Esophagus (tissue), 2 donors: ENCODE data around the gene CSTPP1. TPM values are rescaled to one million over a fixed set of nuclear protein-coding genes. Genes with fewer than 3 reads are reported as not detected.

Experiments
- H3K27ac ChIP-seq, 2 donors: one replicate each; pipeline ENCODE4 v1.5.1; 2013; ENCODE audit warnings: low read depth in 2 of 2, mild to moderate bottlenecking in 2 of 2, inconsistent platforms in 1 of 2, low read length in 1 of 2, moderate library complexity in 1 of 2
- H3K27me3 ChIP-seq, 2 donors: one replicate each; pipeline ENCODE4 v1.6.1; 2013; ENCODE audit warnings: low read length in 2 of 2, control low read depth in 1 of 2, mild to moderate bottlenecking in 1 of 2; ENCODE audit not compliant: insufficient read depth in 2 of 2, control insufficient read depth in 1 of 2
- H3K36me3 ChIP-seq, 2 donors: one replicate each; pipeline ENCODE4 v1.6.1; 2013; ENCODE audit warnings: low read length in 1 of 2; ENCODE audit not compliant: control insufficient read depth in 2 of 2, insufficient read depth in 2 of 2
- H3K4me1 ChIP-seq, 2 donors: one replicate each; pipeline ENCODE4 v1.6.1; 2013; ENCODE audit warnings: low read length in 1 of 2; ENCODE audit not compliant: control insufficient read depth in 2 of 2, insufficient read depth in 2 of 2
- H3K4me3 ChIP-seq, 2 donors: one replicate each; pipeline ENCODE4 v1.5.1; 2013; ENCODE audit warnings: low read length in 2 of 2, mild to moderate bottlenecking in 2 of 2, low read depth in 1 of 2, moderate library complexity in 1 of 2
- H3K9me3 ChIP-seq, 2 donors: one replicate each; pipeline ENCODE4 v1.6.1; 2013; ENCODE audit warnings: mild to moderate bottlenecking in 2 of 2, low read depth in 1 of 2, low read length in 1 of 2, moderate library complexity in 1 of 2; ENCODE audit not compliant: control insufficient read depth in 2 of 2, insufficient read depth in 1 of 2
- WGBS, 2 donors: extraction: QIAGEN DNeasy Blood & Tissue Kit; methylation state at CpG; one replicate each; pipeline ENCODE4 v1.1.7; 2013; 5-methylcytosine and 5-hydroxymethylcytosine counted together
- polyA plus RNA-seq, 2 donors: library from polyadenylated mRNA; stranded (reverse); fragments of 200-250 nt; gene quantifications; one replicate each; pipeline ENCODE4 v1.2.3, GENCODE V29; 2013
- donor health status: healthy with polysubstance abuse.
- donor health status: Bipolar disorder and iron deficiency.

The CSTPP1 gene
- polyA plus RNA-seq, 2 donors = 8.3 to 13.0 TPM

GRCh38 chr11:46999217-46999616, 62.7 kb downstream of the CSTPP1 start:
- H3K4me1 ChIP-seq = no peaks in the 10 kb centered on the region
- H3K27me3 ChIP-seq = no peaks in the 10 kb centered on the region
- no peak overlapping the region for H3K27ac ChIP-seq
- no peak overlapping the region for H3K4me3 ChIP-seq
- H3K36me3 ChIP-seq = no peaks in the 10 kb centered on the region
- H3K9me3 ChIP-seq = no peaks in the 10 kb centered on the region

- Histone ChIP-seq H3K4me3 (no peak overlapping the region), H3K9me3 (no peaks in the 10 kb centered on the region), H3K27ac (no peak overlapping the region), H3K36me3 (no peaks in the 10 kb centered on the region), H3K4me1 (no peaks in the 10 kb centered on the region), H3K27me3 (no peaks in the 10 kb centered on the region)
- 89 to 91% methylated on average over 2 of the region's 2 CpGs for WGBS, 2 donors
Observed at GRCh38 chr11:47000033-47000432, 63.5 kb downstream of the CSTPP1 start.

DNA sequence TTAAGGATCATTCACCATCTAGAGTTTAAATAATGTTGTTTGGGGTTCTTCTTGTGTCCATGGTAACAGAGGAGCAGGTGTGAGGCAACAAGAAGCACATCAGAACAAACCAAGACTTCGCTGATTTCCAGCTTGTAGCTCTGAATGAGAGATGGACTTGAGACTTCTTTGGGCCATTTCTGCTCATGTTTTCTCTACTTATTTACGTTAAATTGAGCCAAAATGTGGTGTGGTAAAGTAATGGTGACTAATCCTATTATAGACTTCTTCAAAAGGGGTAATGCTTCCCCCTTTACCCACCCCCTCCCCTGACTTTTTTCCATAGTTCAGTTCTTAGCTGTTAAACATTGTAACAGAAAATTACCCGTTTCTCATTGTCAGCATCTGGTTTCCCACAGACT, 65.2 kb downstream of the CSTPP1 start:
- Histone ChIP-seq H3K36me3 (no peaks in the 10 kb centered on the region), H3K27me3 (no peaks in the 10 kb centered on the region), H3K27ac (no peak overlapping the region), H3K9me3 (no peaks in the 10 kb centered on the region), H3K4me3 (no peak overlapping the region), H3K4me1 (no peaks in the 10 kb centered on the region)
- 69 to 72% methylated on average over 3 of the region's 3 CpGs for WGBS, 2 donors

- WGBS, 2 donors = 46 to 55% methylated on average over 1 of the region's 1 CpG
- Histone ChIP-seq H3K4me1 (no peaks in the 10 kb centered on the region), H3K36me3 (no peaks in the 10 kb centered on the region), H3K27ac (no peak overlapping the region), H3K27me3 (no peaks in the 10 kb centered on the region), H3K9me3 (no peaks in the 10 kb centered on the region), H3K4me3 (no peak overlapping the region)
Observed at GRCh38 chr11:47002390-47002789, 65.8 kb downstream of the CSTPP1 start.

DNA sequence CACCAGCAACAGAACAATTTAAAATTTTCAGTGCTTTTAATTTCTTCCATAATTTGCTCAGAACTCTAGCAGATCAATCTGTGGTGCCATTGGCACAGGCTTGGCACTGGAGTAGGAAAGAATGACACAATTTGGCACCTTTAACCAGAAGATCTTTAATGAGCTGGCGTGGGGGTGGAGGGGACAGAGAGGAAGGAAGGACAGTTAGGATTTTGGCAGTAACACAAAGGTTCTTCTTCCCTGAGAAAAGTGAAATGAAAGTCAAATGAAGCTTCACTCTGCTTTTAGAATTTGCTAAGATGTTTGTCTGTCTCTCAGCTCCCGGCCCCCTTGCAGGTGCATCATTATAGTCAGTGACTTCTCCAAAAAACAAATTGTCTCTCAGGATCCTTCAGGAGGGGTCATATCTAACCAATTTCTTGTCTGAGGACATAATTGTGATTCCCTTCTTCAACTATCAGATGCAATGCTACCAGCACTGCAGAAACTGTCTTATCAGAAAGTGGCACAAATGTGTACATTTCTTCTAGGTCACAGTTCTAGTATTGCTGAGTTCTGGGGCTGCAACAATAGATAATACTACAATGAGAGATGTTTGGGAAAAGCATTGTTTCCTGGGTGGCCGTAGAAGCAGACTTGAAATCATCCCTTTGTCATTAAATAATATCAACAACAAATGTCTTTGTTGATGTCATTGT, 66.8 kb downstream of the CSTPP1 start:
- WGBS, 2 donors = 64 to 71% methylated on average over 3 of the region's 3 CpGs
- Histone ChIP-seq H3K27me3 (no peaks in the 10 kb centered on the region), H3K4me3 (no peak overlapping the region), H3K27ac (no peak overlapping the region), H3K4me1 (no peaks in the 10 kb centered on the region), H3K36me3 (no peaks in the 10 kb centered on the region), H3K9me3 (no peaks in the 10 kb centered on the region)

- no peak overlapping the region for H3K27ac ChIP-seq
- H3K9me3 ChIP-seq = no peaks in the 10 kb centered on the region
- no peak overlapping the region for H3K4me3 ChIP-seq
- H3K36me3 ChIP-seq = no peaks in the 10 kb centered on the region
- no peaks in the 10 kb centered on the region for H3K27me3 ChIP-seq
- no peaks in the 10 kb centered on the region for H3K4me1 ChIP-seq
Observed at GRCh38 chr11:47004595-47005033, 68.1 kb downstream of the CSTPP1 start.

DNA sequence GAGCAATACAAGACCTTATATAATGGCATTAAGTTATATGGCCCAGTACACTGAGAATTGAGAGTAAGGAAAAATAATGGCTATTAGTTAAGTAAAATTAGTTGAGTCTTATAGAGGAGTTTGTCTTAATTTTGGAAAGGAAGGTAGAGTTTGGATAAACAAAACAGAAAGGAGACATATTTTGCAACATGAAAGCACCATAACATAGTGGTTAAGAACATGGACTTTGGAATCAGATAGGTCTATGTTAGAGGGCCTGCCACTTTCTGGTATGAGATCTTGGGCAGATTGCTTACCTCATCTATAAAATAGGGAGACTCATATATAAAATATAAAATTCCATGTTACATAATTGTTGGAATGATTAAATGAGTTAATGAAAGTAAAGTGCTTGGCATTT, 68.9 kb downstream of the CSTPP1 start:
- no peak overlapping the region for H3K27ac ChIP-seq
- no peak overlapping the region for H3K4me3 ChIP-seq
- H3K4me1 ChIP-seq = no peaks in the 10 kb centered on the region
- H3K36me3 ChIP-seq = no peaks in the 10 kb centered on the region
- no peaks in the 10 kb centered on the region for H3K27me3 ChIP-seq
- H3K9me3 ChIP-seq = no peaks in the 10 kb centered on the region

GRCh38 chr11:47007579-47007978, 71.0 kb downstream of the CSTPP1 start:
- no peaks in the 10 kb centered on the region for H3K4me1 ChIP-seq
- H3K27me3 ChIP-seq = no peaks in the 10 kb centered on the region
- no peak overlapping the region for H3K27ac ChIP-seq
- WGBS, 2 donors = 56 to 57% methylated on average over 2 of the region's 2 CpGs
- H3K36me3 ChIP-seq = peaks cover 0 to 2% of the 10 kb centered on the region in 2 donors
- no peaks in the 10 kb centered on the region for H3K9me3 ChIP-seq
- no peak overlapping the region for H3K4me3 ChIP-seq

DNA sequence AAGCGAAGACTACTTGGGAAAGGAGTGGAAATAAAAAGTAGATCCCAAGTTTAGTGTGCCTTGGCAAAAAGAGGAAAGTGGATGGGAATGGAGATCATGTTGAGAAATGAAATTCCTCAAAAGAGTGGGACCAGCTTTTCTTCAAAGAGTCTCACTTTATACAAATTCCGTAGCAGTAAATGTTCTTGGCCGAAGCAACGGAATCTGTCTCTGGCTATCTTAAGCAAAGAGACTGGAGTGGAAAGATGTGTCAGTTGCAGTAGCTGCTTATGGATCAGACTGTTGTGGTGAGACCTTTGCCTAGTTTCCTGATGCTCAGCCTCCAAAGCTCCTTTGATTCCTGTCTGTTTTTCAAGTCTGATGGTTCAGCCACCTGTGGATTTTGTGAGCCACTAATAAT, 73.6 kb downstream of the CSTPP1 start:
- Histone ChIP-seq H3K4me1 (no peaks in the 10 kb centered on the region), H3K4me3 (no peak overlapping the region), H3K27ac (no peak overlapping the region), H3K9me3 (no peaks in the 10 kb centered on the region), H3K36me3 (peaks cover 0 to 2% of the 10 kb centered on the region in 2 donors), H3K27me3 (no peaks in the 10 kb centered on the region)
- WGBS, 2 donors = 65 to 83% methylated on average over 4 of the region's 4 CpGs

- WGBS, 2 donors = 96 to 97% methylated on average over 3 of the region's 3 CpGs
- Histone ChIP-seq H3K36me3 (peaks cover 0 to 2% of the 10 kb centered on the region in 2 donors), H3K4me1 (no peaks in the 10 kb centered on the region), H3K27me3 (no peaks in the 10 kb centered on the region), H3K4me3 (no peak overlapping the region), H3K27ac (no peak overlapping the region), H3K9me3 (no peaks in the 10 kb centered on the region)
Observed at GRCh38 chr11:47014097-47014496, 77.5 kb downstream of the CSTPP1 start.
